GM19240 (cell line): Measurements from ENCODE around the gene VMAC.

Experiments
- DNase-seq: peaks from one replicate; pipeline ENCODE4 v3.0.0; 2011; ENCODE audit warnings: low spot score; ENCODE audit not compliant: insufficient read length

Gene VMAC

DNA sequence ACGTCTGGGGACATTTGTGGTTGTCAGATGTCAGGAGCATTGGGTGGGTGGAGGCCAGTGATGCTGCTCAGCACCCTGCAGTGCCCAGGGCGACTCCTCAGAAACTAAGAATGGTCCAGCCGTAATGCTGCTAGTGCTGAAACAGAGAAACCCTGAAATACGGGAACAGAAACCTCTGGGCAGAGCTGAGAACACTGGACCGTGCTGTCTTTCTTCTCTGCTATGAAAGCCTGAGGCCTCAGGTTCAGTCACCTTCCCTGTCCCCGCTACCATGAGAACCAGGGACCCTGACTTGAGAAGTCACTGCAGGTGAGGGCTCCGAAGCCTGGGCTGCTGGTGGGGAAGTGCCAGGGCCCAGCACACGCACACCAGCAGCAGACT, 22.8 kb downstream of the VMAC start:
- DNase-seq, result peak; percentile 70

- no peak for DNase-seq
Observed at GRCh38 chr19:5929179-5929578, 24.5 kb downstream of the VMAC start.

- no peak for DNase-seq
Observed at GRCh38 chr19:5929625-5930024, 25.0 kb downstream of the VMAC start.

- no peak for DNase-seq
Observed at GRCh38 chr19:5931251-5931650, 26.6 kb downstream of the VMAC start.

GRCh38 chr19:5932146-5932545, 27.5 kb downstream of the VMAC start:
- DNase-seq, result no peak

DNA sequence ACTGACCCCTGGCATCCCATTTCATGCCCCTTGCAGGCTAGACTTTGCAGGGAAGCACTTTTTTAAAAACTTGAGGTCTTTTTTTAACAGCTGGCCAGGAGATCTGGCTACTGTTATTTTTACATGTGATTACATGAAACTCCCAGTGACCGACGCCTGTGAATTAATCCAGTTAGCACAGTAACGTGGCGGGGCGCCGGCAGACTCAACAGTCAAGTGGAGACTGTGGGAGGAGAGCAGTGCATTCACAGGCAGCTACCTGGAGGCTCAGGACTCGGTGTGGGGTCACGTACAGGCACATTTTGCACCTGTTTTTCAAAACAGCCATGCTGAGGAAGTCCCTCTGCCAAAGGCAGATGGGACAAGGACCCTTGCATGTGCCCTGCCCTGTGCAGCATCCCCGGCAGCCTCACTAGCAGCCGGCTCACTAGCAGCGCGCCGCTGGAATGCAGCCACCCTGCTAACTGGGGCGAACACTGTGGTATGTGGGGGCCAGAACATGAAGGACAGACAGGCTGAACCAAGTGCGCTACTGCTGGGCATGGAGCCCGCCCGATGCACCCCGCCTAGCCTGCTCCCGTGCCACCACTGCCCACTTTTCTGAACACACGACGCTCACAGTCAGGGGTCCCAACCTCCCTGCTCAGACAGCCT, 28.1 kb downstream of the VMAC start:
- DNase-seq, result no peak

GRCh38 chr19:5933391-5934068, 28.9 kb downstream of the VMAC start:
- no peak for DNase-seq

DNA sequence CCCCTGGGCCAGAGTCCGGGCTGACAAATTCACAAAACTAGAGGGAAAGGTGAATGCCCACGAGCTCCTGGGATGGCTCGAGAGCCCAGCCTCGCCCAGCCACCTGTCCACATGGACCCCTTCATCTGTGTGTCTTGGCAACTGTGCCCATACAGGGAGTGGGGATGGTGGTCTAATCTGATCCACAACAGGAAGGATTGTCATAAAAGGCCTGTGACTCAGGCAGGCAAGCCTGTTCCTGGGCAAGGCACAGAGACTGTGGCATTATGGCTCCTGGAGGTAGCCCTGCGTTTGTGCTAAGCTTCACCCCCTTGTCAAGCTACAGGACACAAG, 29.4 kb downstream of the VMAC start:
- no peak for DNase-seq

DNA sequence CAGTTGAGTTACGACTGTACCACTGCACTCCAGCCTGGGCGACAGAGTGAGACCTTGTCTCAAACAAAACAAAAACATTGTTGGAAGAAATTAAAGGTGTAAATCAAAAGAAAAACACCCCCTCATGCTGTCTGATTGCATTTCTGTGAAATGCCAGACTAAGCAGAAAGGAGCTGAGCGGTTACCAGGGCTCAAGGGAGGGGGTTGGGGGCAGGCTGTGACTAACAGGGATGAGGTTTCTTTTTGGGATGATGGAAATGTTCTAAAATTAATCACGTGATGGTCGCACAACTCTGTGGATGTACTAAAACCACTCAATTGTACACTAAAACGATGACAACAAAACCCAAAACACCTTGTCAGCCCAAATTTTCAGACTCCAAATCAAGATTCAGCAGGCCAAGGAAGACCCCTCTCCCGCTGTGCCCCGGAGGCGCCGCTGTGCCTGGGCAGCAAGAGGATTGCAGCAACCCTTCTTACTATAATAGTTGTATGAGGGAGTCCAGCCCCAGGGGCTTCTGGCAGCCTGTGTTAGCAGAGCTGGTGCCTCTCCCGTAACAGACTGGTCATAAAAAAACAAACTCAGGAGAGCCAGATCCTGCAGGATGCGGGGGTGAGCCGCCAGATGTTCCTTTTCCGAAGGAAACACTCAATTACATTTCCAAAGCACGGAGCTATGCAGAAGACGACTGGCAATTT, 30.3 kb downstream of the VMAC start:
- DNase-seq, result no peak

DNA sequence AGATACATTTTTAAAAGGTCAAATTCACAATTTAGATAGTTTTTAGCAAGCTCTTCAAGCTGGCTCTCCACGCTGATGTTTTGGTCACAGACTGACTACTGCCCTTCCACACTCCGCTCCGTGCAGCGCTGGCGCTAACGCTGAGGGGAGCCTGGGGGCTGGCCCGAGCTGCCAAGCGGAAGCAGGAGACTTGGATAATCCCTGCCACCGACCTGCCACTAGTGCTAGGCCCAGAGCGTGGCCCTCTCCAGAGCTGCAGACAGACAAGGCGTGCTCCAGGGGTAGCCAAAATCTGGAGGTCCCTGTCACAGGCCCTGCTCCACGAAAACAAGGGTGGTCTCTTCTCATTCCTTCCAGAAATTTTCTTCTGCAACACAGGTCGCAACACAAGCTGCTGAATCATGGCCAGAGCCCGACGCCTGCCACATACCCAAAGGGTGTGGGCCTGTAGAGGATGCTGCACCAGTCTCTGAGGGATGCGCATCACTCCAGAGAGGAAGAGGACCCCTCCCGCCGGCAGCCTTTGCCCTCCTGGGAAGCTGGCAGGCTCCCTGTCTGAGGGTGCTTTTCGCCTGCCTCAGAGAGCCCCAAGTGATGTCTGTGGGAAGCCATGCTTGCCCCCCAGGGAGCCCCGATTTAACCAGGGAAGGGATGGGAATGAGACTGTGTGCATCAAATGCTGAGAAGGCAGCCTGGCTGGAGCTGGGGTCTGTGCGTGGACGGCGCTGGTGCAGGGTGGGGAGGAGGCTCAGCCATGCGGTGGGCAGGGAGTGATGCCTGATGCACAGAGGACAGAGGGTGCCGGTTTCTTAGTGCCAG, 31.0 kb downstream of the VMAC start:
- no peak for DNase-seq

DNA sequence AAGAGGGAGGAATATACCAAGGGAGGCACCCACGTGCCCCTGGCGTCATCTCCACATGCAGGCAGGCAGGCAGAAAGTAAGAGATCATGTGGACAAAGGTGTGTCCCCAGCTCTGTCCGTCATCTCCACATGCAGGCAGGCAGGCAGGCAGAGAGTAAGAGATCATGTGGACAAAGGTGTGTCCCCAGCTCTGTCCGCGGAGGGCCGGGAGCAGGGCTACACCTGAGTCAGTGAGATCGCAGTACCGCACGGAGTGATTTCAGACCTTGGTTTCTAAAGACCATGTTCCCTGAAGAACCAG, 31.6 kb downstream of the VMAC start:
- no peak for DNase-seq

DNA sequence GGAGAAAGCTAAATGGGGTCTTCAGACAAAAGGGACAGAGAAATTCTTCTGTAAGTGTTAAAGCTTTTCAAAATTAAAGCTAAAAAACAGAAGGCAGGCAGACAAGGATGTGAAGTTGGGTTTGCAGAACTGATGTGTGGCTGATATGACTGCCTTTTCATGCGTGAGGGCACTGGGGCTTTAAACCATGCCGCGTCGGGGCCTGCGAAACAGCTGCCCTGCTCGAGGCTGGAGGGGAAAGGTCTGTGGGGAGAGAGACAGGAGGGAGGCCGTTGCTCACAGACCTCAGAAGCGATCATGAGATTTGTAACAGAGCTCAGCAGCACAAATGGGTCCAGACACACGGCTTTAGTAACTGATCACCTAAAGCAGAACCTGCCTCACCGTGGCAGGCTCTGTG, 32.9 kb downstream of the VMAC start:
- DNase-seq, result no peak

DNA sequence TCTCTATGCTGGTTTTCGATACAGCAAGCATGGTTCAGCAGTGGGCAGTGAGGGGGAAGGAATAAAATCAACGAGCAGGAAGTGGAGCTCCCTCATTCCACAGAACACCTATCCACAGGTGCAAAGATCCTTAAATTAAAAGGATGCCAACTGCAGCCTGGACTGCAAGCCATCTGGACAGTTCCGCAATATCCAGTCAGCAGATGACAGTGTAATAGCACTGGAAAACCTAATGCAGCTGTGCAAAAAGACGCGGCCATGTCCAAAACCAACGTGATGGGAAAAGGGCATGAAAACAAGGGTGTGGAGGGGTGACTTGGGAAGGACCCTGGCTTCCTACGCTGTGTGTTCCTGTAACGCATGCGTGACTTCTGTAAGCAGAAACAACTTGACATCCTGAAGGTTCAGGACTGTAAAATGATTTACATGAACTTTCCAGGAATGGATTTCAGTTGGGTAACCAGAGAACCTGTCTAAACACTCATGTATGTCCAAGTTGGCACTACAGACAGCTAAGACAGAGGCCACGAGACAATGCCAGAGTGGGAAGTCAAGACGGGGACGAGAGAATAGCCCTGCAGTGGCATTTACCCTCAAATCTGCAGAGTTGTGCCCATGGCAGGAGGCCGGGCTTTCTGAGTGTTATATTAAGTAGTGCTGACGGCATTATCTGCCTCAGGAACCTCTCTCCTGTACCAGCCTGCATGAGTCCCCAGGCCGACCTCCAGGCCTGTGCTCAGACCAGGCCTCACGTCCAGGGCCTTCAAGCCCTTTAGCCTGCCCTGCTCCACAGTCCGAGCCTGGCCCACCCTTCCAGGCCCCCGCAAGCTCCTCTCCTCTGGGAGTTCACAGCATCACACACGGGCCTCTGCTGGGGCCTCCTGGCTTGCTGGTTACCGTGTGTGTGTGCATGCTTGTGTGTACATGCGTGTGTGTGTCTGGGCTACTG, 35.9 kb downstream of the VMAC start:
- DNase-seq, result no peak

- DNase-seq, result no peak
Observed at GRCh38 chr19:5941673-5942072, 37.0 kb downstream of the VMAC start.

- no peak for DNase-seq
Observed at GRCh38 chr19:5943045-5943444, 38.4 kb downstream of the VMAC start.

DNA sequence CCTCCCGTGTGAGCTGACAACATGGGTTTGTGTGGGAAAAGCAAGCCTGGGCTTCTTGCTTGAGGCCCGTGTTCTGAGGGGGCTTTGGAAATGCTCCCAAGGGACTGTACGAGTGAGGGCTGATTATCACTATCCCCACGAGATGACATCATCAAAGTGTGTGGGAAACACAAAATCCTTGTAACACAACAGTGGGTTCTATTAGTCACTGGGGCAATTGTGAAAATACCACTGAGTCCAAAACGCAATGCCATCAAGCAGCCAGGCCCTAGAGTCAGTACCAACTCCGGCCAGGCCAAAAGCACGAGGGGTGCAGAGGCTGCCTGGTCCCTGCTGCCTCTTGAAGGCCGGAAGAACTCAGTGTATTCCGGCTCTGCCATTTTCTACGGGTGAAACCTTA, 39.0 kb downstream of the VMAC start:
- DNase-seq, result no peak

- no peak for DNase-seq
Observed at GRCh38 chr19:5947435-5947834, 42.8 kb downstream of the VMAC start.

GRCh38 chr19:5948752-5949564, 44.3 kb downstream of the VMAC start:
- no peak for DNase-seq

- no peak for DNase-seq
Observed at GRCh38 chr19:5949792-5950305, 45.2 kb downstream of the VMAC start.

DNA sequence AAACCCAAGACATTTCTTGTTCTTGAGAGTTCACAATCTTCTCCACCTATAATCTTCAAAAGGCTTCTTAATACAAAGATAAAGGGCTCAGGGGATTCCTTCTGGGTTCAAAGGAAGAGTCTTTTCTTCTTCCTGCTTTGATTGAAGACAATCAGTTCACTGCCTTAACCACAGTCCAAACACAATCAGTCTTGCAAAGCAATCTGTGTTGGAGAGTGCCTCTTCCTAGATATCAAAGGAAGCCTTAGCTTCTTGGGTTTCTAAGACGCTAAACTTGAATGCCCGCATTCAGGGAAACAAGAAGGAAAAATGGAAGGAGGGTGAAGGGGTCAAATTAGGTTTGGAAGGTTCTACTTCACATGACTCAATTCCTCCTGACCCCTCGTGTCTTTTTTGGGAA, 46.1 kb downstream of the VMAC start:
- DNase-seq, result no peak
